Activated B cell treated with CpG ODN at 0.5 μM for 24 hours (primary cell): Measurements from ENCODE around the gene ZNF618. TPM values are rescaled to one million over a fixed set of nuclear protein-coding genes. Genes with fewer than 3 reads are reported as not detected.

Experiments used
- ATAC-seq: fragments of 200-7000 bp; cut with Tn5 transposase; one replicate; pipeline ENCODE4 v1.10.0; 2021; ENCODE audit warnings: low read depth, mild to moderate bottlenecking, moderate library complexity
- CTCF ChIA-PET: fragments of 350-600 bp; sonication (Branson Sonifier 250); formaldehyde crosslinking; loops from one replicate; lab custom pipeline; 2021; ENCODE audit warnings: antibody characterized with exemption; lab: Charles Lee
- POLR2A ChIA-PET: fragments of 350-600 bp; sonication (Branson Sonifier 250); formaldehyde crosslinking; loops from one replicate; lab custom pipeline; 2021; ENCODE audit warnings: antibody characterized with exemption; lab: Charles Lee
- DNase-seq: peaks from one replicate; pipeline ENCODE4 v3.0.0; 2022
- H3K27ac Mint-ChIP-seq: one replicate; pipeline ENCODE4 v1.8.0; 2020; ENCODE audit warnings: mixed read lengths
- H3K27me3 Mint-ChIP-seq: one replicate; pipeline ENCODE4 v1.8.0; 2021; ENCODE audit warnings: mixed read lengths
- H3K36me3 Mint-ChIP-seq: one replicate; pipeline ENCODE4 v1.8.0; 2021; ENCODE audit warnings: low read depth, mixed read lengths
- H3K4me1 Mint-ChIP-seq: one replicate; pipeline ENCODE4 v1.8.0; 2021; ENCODE audit warnings: mixed read lengths
- H3K4me3 Mint-ChIP-seq: one replicate; pipeline ENCODE4 v1.8.0; 2020; ENCODE audit warnings: mild to moderate bottlenecking, mixed read lengths
- H3K9me3 Mint-ChIP-seq: one replicate; pipeline ENCODE4 v1.8.0; 2020; ENCODE audit warnings: mixed read lengths
- intact Hi-C: fragments of 100-400 bp; cut with micrococcal nuclease; formaldehyde crosslinking; loops from one replicate; pipeline ENCODE4 v1.15.1; 2024
- total RNA-seq: library from RNA; stranded (reverse); gene quantifications from 2 replicates; pipeline ENCODE4 v1.2.3, GENCODE V29; 2022
- TF ChIP-seq, protein P1 (sequence below): fragments of 200-600 bp; IDR thresholded peaks from one replicate; pipeline ENCODE4 v1.8.0; 2022; ENCODE audit warnings: antibody characterized with exemption, mild to moderate bottlenecking

ZNF618 gene
- total RNA-seq, 1 donor from 2014 or later = 0.67 TPM

DNA sequence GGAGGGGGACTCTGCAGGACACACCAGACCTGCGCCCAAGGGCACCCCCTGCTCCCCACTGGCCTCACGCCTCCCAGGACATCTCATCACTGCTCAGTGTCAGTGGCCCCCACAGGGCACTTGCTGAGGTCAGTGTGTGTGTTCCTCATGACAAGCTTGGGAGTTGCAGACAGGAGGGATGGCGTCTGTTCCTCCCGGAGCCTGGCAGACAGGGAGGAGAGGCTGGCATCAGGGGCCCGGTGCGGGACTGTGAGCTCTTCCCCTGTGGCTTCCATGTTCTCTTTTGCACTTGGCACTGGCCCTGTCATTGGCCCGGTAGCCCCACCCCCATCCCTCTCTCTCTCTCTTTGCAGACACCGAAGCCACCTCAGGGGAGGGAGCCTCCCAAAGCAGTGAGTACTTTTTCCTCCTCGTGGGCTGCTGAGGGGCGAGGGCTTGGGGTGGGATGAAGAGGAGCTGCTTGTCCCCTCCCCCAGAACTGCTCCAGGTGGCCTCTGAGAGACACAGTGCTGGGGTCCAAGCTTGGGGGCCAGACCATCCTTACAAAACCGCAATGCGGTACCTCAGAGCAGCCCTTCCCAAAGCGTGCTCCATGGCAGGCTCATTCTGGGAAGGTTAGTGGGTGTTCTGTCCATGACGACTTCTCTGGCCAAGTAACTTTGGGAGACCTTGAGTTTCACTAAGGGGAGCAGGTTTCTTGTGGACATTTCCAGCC is 126.3 kb downstream of the ZNF618 start:
- ATAC-seq (no peak), DNase-seq (peak; percentile 7)
- Mint-ChIP-seq H3K27ac (no peak overlapping the region), H3K4me3 (no peak overlapping the region), H3K36me3 (no peaks in the 10 kb centered on the region), H3K9me3 (no peaks in the 10 kb centered on the region), H3K4me1 (no peaks in the 10 kb centered on the region), H3K27me3 (peaks cover 2% of the 10 kb centered on the region)
- ChIA-PET CTCF (no interaction called here), POLR2A (no interaction called here)
- TF ChIP-seq, protein P1, sequence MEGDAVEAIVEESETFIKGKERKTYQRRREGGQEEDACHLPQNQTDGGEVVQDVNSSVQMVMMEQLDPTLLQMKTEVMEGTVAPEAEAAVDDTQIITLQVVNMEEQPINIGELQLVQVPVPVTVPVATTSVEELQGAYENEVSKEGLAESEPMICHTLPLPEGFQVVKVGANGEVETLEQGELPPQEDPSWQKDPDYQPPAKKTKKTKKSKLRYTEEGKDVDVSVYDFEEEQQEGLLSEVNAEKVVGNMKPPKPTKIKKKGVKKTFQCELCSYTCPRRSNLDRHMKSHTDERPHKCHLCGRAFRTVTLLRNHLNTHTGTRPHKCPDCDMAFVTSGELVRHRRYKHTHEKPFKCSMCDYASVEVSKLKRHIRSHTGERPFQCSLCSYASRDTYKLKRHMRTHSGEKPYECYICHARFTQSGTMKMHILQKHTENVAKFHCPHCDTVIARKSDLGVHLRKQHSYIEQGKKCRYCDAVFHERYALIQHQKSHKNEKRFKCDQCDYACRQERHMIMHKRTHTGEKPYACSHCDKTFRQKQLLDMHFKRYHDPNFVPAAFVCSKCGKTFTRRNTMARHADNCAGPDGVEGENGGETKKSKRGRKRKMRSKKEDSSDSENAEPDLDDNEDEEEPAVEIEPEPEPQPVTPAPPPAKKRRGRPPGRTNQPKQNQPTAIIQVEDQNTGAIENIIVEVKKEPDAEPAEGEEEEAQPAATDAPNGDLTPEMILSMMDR = no peak
- intact Hi-C loops = no loop called here

DNA sequence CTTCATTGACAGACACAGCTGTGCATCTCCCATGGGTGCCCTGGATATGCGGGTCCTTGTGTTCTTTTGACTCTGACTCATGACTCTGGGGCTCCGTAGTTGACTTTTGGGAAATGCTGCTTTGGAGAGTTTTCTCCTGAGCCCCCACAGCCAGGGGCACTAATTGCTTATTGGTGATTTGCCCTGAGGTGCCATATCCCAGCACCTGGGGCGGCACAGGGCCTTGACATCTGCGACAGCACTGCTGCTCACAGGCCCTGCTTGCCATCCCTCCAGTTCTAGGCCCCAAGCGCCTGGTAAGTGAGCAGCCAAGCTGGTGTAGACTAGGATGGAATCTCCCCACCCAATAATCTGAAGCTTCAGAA is 126.9 kb downstream of the ZNF618 start:
- DNase-seq = peak; percentile 6
- Mint-ChIP-seq H3K36me3 (no peaks in the 10 kb centered on the region), H3K4me3 (no peak overlapping the region), H3K9me3 (no peaks in the 10 kb centered on the region), H3K27me3 (peaks cover 2% of the 10 kb centered on the region), H3K27ac (no peak overlapping the region), H3K4me1 (no peaks in the 10 kb centered on the region)
- intact Hi-C loops = no loop called here
- ATAC-seq = no peak
- ChIA-PET CTCF (no interaction called here), POLR2A (no interaction called here)
- TF ChIP-seq, protein P1 = no peak

DNA sequence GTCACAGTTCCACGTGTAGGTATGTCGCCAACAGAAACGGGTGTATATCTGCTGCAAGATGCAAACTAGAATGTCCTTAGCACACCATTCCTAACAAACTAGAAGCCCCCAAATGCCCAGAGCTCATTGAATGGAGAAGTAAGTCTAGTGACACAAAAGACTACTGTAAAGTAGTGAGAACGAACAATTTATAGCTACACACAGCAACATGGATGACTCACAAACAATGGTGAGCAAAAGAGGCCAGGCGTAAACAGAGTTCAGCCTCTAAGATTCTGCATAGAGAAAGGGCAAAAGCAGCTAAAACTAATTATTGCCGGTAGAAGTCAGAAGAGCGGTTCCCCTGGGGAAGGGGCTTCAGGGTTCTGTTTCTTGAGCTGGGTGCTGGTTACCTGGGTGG is 127.2 kb downstream of the ZNF618 start:
- no peak for DNase-seq
- intact Hi-C loops = no loop called here
- H3K9me3 Mint-ChIP-seq = no peaks in the 10 kb centered on the region
- no peak overlapping the region for H3K27ac Mint-ChIP-seq
- H3K27me3 Mint-ChIP-seq = peaks cover 2% of the 10 kb centered on the region
- no peak for ATAC-seq
- no peaks in the 10 kb centered on the region for H3K4me1 Mint-ChIP-seq
- POLR2A ChIA-PET = no interaction called here
- CTCF ChIA-PET = no interaction called here
- H3K4me3 Mint-ChIP-seq = no peak overlapping the region
- no peaks in the 10 kb centered on the region for H3K36me3 Mint-ChIP-seq
- TF ChIP-seq, protein P1 = no peak

DNA sequence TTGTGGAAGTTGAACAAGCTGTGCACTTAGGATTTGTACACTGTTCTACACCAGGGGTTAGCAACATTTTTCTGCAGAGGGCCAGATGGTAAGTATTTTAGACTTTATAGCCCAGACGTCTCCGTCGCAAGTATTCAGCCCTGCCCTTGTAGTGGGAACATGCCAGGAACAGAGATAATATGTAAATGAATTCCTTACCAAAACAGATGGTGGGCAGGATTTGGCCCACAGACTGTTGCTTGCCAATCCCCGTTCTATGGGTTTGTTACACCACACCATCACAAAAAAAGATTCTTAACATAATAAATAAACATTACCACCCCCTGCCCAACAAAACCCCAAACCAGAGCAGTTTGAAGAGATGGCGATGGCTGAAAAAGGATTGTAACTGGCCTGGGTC is 127.6 kb downstream of the ZNF618 start:
- intact Hi-C loops = no loop called here
- H3K4me1 Mint-ChIP-seq = no peaks in the 10 kb centered on the region
- TF ChIP-seq, protein P1 = no peak
- no peaks in the 10 kb centered on the region for H3K9me3 Mint-ChIP-seq
- ChIA-PET CTCF (no interaction called here), POLR2A (no interaction called here)
- H3K4me3 Mint-ChIP-seq = no peak overlapping the region
- no peak overlapping the region for H3K27ac Mint-ChIP-seq
- ATAC-seq (no peak), DNase-seq (no peak)
- no peaks in the 10 kb centered on the region for H3K36me3 Mint-ChIP-seq
- H3K27me3 Mint-ChIP-seq = peaks cover 2% of the 10 kb centered on the region

DNA sequence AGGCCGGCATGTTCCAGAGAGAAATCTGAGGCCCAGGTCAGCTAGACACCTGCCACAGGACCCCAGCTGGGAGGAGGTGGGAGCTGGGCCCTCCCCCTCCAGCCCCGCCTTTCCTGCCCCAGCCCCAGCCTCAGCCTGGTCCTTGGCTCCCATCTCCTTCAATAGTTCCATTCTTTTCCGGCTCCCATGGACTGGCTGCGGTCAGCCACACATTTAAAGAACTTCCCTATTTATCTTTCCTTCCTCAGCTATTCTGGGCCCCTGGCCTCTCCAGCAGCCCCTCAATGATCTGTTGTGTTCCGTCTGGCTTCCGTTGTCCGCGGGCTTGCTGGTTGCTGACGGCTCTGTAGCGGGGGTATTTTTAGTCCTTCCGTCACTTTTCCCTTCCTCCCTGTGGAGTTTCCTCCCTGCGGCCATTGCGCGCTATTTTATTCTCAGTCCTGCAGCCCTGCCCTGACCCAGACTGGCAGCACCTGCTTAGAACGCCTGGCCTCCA is 128.2 kb downstream of the ZNF618 start:
- CTCF ChIA-PET = no interaction called here
- Mint-ChIP-seq H3K9me3 (no peaks in the 10 kb centered on the region), H3K4me1 (no peaks in the 10 kb centered on the region), H3K36me3 (no peaks in the 10 kb centered on the region), H3K27me3 (peaks cover 2% of the 10 kb centered on the region), H3K4me3 (no peak overlapping the region), H3K27ac (no peak overlapping the region)
- DNase-seq (no peak), ATAC-seq (no peak)
- TF ChIP-seq, protein P1 = no peak
- POLR2A ChIA-PET = no interaction called here
- intact Hi-C loops = no loop called here
